Endothelial cell of umbilical vein (primary cell): ENCODE results near the gene MAPKAP1.

Source experiments
- EZH2 ChIP-seq: IDR thresholded peaks from 2 replicates; pipeline ENCODE4 v1.6.1; 2012; ENCODE audit warnings: borderline replicate concordance, low read depth, mild to moderate bottlenecking, moderate library complexity, low read length, inconsistent platforms; ENCODE audit not compliant: severe bottlenecking
- FOS ChIP-seq: IDR thresholded peaks from 2 replicates; pipeline ENCODE4 v1.6.1; 2011; ENCODE audit warnings: mild to moderate bottlenecking, low read length, moderate library complexity, borderline replicate concordance; ENCODE audit not compliant: insufficient read depth
- GATA2 ChIP-seq: IDR thresholded peaks from 2 replicates; pipeline ENCODE4 v1.7.0; 2011; ENCODE audit warnings: low read depth, mild to moderate bottlenecking, moderate library complexity, mixed read lengths, low read length; ENCODE audit not compliant: insufficient read length, insufficient read depth
- JUN ChIP-seq: IDR thresholded peaks from 2 replicates; pipeline ENCODE4 v1.6.1; 2011; ENCODE audit warnings: borderline replicate concordance, low read depth; ENCODE audit not compliant: insufficient read length, insufficient read depth
- MYC ChIP-seq: IDR thresholded peaks from one replicate; pipeline ENCODE4 v1.6.1; 2011; ENCODE audit warnings: mild to moderate bottlenecking, low read depth, low read length
- POLR2A ChIP-seq: IDR thresholded peaks from 2 replicates; pipeline ENCODE4 v1.6.1; 2012; ENCODE audit warnings: low read depth, mild to moderate bottlenecking, control low read depth, low read length
- POLR2AphosphoS5 ChIP-seq: IDR thresholded peaks from 2 replicates; pipeline ENCODE4 v1.6.1; 2012; ENCODE audit warnings: low read depth, mild to moderate bottlenecking, control low read depth, low read length, moderate library complexity; ENCODE audit not compliant: insufficient read depth
- TF ChIP-seq, protein P1 (sequence below), 2 donors: IDR thresholded peaks; 1 replicate in 1 of 2; 2 replicates in 1 of 2; pipeline ENCODE4 v1.5.1; 2011; ENCODE audit warnings: low read length in 2 of 2, mild to moderate bottlenecking in 2 of 2, moderate library complexity in 2 of 2, control low read depth in 1 of 2, inconsistent platforms in 1 of 2, low read depth in 1 of 2; ENCODE audit not compliant: insufficient read depth in 1 of 2; ENCODE audit errors: extremely low read depth in 1 of 2
- TF ChIP-seq, protein P2 (sequence below): IDR thresholded peaks from 2 replicates; pipeline ENCODE4 v1.6.1; 2011; ENCODE audit not compliant: insufficient read depth, insufficient read length

DNA sequence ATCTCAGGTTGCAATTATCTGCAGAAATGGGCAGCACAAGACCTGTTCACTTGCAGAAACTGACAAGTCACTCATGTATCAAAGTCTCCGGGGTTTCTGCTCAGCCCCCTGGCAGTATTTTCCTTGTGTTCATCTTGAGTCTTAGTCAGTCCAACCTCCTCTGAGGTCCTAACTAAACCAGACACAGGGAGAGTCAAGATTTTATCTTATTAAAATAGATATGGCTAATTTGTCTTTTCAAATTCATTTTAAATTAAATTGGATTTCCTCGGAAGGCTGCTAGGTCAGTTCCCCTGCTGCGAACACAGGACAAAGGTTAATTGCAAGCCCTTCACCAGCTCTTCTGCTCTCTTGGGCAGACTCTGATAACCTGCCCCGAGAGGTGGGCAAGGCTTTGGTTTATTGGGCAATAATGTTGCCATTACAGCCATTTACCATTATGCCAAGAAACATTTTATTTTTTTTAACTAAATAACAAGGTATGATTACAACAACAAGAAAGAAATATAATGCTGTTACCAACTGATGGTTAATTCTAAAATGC is 103.5 kb downstream of the MAPKAP1 start:
- TF ChIP-seq, protein P1, sequence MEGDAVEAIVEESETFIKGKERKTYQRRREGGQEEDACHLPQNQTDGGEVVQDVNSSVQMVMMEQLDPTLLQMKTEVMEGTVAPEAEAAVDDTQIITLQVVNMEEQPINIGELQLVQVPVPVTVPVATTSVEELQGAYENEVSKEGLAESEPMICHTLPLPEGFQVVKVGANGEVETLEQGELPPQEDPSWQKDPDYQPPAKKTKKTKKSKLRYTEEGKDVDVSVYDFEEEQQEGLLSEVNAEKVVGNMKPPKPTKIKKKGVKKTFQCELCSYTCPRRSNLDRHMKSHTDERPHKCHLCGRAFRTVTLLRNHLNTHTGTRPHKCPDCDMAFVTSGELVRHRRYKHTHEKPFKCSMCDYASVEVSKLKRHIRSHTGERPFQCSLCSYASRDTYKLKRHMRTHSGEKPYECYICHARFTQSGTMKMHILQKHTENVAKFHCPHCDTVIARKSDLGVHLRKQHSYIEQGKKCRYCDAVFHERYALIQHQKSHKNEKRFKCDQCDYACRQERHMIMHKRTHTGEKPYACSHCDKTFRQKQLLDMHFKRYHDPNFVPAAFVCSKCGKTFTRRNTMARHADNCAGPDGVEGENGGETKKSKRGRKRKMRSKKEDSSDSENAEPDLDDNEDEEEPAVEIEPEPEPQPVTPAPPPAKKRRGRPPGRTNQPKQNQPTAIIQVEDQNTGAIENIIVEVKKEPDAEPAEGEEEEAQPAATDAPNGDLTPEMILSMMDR (IDR thresholded peaks at IDR 0.05; ENCODE audit: extremely low read depth in 1 of 2, insufficient read depth in 1 of 2, low read depth in 1 of 2, low read length in 2 of 2) = no peak
- TF ChIP-seq, protein P2, sequence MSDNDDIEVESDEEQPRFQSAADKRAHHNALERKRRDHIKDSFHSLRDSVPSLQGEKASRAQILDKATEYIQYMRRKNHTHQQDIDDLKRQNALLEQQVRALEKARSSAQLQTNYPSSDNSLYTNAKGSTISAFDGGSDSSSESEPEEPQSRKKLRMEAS = no peak
- TF ChIP-seq POLR2AphosphoS5 (no peak), EZH2 (no peak), POLR2A (no peak), JUN (no peak), MYC (no peak), FOS (no peak), GATA2 (no peak)
